GM12873 (cell line): Measurements from ENCODE around the gene ZBED5.

Experiments used
- CTCF ChIP-seq: IDR thresholded peaks from 2 replicates; pipeline ENCODE4 v1.5.1; 2012; ENCODE audit warnings: low read depth, mild to moderate bottlenecking, moderate library complexity, low read length, control low read depth; ENCODE audit not compliant: insufficient read depth; ENCODE audit errors: missing control alignments

Gene ZBED5

DNA sequence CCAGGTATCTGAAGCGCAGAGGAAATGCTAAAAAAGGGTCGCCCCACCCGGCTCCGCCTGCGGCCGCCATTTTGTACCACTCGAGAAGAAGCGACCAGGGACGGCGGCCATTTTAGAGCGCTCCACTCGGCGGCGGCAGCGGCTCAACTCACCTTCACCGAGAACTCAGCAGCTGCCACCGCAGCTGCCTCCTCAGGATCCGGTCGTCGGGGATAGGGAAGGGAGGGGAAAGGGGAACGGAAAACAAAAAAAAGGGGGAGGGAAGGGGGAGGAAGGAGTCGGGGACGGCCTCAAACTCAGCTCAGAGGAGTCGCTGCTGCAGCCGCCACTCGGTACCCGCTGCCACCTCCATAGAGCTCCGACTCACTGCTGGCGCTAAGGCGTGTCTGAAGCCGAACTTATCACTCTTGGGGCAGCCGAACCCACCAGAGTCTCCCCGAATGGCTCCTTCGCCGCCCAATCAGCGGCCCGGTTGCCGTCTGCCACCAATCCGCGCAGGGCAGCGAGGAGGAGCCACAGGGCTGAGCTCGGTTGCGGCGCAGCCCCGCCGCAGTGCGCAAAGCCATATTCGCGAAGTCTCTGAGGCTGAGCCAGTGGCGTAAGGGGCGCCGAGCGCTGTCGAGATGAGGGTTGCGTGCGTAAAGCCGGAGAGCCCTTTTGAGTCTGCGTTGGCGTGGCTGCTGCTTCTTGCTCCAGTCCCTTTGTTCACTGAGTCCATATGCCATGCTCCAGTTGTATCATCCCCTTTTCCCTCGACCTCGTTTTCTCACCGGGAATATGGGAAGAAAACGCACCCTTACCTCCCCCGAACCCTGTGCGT, 49.1 kb downstream of the ZBED5 start, which contains the start of gene EIF4G2:
TSS of gene EIF4G2 (minus strand) at position 374 of the 820 bp plus-strand sequence.
- TF ChIP-seq CTCF, result no peak

GRCh38 chr11:10808235-10808552, 49.7 kb downstream of the ZBED5 start:
- no peak for TF ChIP-seq CTCF

DNA sequence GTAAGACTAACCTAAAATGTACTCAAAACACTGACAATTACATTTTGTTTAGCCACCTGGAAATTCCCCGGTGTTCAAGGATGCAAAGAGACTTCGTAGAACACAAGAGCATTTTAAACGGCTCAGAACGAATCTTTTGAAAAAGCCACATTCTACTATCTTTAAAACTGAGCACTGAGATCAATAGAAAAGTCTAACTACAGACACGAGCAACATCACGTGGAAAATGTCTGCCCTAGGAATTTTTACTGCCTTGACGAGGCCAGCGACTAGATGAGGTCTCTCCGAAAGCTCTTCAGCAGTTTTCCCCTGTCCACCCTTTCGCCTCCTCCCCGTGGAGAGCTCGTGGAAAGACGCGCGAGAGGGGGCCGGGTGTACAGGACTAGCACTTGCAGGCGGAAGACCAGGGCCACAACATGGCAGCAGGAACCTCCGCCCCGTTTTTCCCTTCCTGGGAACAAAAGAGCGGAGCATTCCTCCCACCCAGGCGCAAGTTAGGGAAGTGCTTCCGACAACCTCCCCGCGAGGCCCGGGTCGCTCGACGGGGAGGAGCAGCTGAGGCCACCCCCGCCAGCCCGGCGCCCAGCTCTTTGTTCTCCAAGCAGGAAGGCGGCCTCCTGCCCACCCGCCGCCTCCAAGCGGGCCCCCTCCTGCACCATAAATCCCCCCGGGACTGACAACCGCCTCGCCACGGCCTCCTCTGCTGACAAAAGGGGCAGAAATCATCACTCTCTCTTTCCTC, 50.2 kb downstream of the ZBED5 start:
- TF ChIP-seq CTCF, result no peak

DNA sequence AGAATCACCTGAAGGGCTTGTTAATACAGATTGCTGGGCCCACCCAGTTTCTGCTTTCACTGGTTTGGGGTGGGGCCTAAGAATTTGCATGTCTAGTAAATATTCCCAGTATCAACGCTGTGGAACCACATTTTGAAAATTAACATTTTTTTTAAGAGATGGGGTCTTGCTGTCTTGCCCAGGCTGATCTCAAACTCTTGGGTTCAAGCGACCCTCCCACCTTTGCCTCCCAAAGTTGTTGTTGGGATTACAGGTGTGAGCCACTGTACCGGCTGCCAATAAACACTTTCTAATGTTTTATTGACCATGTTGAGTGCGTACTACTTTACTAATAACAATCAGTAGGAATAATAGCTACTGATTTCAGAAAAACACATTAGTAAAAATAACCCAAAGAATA, 51.6 kb downstream of the ZBED5 start:
- TF ChIP-seq CTCF, result no peak

GRCh38 chr11:10805741-10806140, 52.1 kb downstream of the ZBED5 start:
- no peak for TF ChIP-seq CTCF

- TF ChIP-seq CTCF, result no peak
Observed at GRCh38 chr11:10803676-10804075, 54.2 kb downstream of the ZBED5 start.
